ENCODE measurements around the gene TBC1D3L.
"Not testable (repeated sequence)": the region's sequence is repeated elsewhere in the genome, so short reads cannot be mapped to it uniquely, and the experiment has no call there.

The TBC1D3L gene
- 0.81 to 5.2 (median 1.5) reads per million in 3 experiments for total RNA-seq

GRCh38 chr17:37988960-37989359, at the start of gene TBC1D3L:
TBC1D3L (minus strand) TSS chr17:37989060; CDS start chr17:37987520, 1,540 bp downstream.
- DNase-seq: not testable (repeated sequence)

- not testable (repeated sequence) for DNase-seq
These were observed 14.8 kb upstream of the TBC1D3L start, which contains the start of gene TBC1D3D for GRCh38 chr17:38003676-38004075. TBC1D3D (plus strand) TSS chr17:38003976; CDS start chr17:38005561, 1,585 bp downstream.

Data from central memory CD4-positive, alpha-beta T cell (primary cell).